Thyroid gland (tissue), 4 donors: Measurements from ENCODE around the gene FURIN.

ENCODE experiments used
- POLR2A ChIP-seq, 2 donors: fragments of 450-650 bp; IDR thresholded peaks; one replicate each; pipeline ENCODE4 v1.6.1; 2017; ENCODE audit warnings: antibody characterized with exemption in 2 of 2, mild to moderate bottlenecking in 2 of 2, moderate library complexity in 1 of 2
- TF ChIP-seq, protein P1 (sequence below), 6 experiments: fragments of 200-600 bp in 3 of 6; fragments of 450-650 bp in 3 of 6; sonication (generic) in 3 of 6; IDR thresholded peaks; one replicate each; pipeline ENCODE4 v1.5.1; 2016 to 2019; ENCODE audit warnings: antibody characterized with exemption in 6 of 6, mild to moderate bottlenecking in 2 of 6, inconsistent platforms in 1 of 6, moderate library complexity in 1 of 6

DNA sequence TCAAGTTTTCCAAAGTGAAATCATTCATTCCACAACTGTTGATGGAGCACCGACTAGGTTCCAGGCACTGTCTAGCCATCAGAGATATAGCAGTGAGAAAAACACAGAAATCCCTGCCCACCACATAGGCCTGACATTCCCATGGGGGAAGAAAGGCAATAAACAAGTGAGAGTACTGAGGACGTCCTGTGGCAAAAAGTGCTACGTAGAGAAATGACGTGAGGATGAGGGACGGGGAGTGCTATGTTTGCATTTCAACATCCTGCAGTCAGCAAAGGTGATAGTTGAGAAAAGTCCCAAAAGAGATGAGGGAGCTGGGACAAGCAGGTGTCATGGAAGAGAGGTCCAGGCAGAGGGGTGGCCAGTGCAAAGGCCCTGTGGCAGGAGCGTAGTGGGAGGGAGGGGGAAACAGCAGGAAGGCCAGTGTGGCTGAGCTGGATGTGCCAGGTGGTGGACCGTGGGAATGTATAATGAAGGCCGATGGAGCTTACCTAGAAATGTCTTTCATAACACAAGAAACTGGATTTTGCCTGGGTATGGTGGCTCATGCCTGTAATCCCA is 10.4 kb upstream of the FURIN start:
- TF ChIP-seq, protein P1, sequence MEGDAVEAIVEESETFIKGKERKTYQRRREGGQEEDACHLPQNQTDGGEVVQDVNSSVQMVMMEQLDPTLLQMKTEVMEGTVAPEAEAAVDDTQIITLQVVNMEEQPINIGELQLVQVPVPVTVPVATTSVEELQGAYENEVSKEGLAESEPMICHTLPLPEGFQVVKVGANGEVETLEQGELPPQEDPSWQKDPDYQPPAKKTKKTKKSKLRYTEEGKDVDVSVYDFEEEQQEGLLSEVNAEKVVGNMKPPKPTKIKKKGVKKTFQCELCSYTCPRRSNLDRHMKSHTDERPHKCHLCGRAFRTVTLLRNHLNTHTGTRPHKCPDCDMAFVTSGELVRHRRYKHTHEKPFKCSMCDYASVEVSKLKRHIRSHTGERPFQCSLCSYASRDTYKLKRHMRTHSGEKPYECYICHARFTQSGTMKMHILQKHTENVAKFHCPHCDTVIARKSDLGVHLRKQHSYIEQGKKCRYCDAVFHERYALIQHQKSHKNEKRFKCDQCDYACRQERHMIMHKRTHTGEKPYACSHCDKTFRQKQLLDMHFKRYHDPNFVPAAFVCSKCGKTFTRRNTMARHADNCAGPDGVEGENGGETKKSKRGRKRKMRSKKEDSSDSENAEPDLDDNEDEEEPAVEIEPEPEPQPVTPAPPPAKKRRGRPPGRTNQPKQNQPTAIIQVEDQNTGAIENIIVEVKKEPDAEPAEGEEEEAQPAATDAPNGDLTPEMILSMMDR (IDR thresholded peaks at IDR 0.05) = no peak
- TF ChIP-seq POLR2A (IDR thresholded peaks at IDR 0.05) = no peak
